Measurements from ENCODE around the gene SURF1.

DNA sequence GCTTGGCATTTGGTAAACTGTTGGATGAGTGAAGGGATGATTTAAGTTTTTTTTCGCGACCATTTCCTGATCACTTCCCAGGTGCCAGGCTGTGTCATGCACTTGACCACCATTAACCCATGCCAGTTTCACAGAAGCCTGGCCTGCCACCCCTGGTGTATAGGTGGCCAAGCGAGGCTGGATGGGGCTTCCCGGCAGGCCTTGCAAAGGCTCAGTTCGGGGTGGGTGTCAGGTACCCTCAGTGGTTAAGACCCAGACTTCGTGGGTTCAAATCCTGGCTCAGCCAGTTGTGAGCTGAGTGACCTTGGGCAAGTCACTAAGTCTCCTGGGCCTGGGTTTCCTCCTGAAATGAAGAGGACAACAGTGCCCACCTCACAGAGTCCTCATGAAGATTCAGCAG is 10.7 kb downstream of the SURF1 start:
- TF ChIP-seq POLR2A (IDR thresholded peaks at IDR 0.05; ENCODE audit: low read depth, low read length) = no peak
- TF ChIP-seq POLR2AphosphoS5 (IDR thresholded peaks at IDR 0.05; ENCODE audit: low read depth, low read length) = no peak
- no peak for TF ChIP-seq TAF1 (IDR thresholded peaks at IDR 0.05; ENCODE audit: borderline replicate concordance, low read depth, low read length)
